OCI-LY7 (cell line): ENCODE measurements around the gene CCNF. TPM values are rescaled to one million over a fixed set of nuclear protein-coding genes. Genes with fewer than 3 reads are reported as not detected.

Experiments used
- BruUV-seq: library from RNA; stranded (reverse); fragments of 400-500 nt; replicated peaks from 2 replicates; lab custom pipeline; 2021; lab: Mats Ljungman, UMichigan
- CTCF ChIA-PET: fragments of 300-600 bp; sonication (Branson Sonifier 250); formaldehyde crosslinking; loops from one replicate; lab custom pipeline; 2022; ENCODE audit warnings: antibody characterized with exemption; ENCODE audit not compliant: unreplicated experiment; lab: Charles Lee
- POLR2A ChIA-PET: fragments of 300-600 bp; sonication (Branson Sonifier 250); formaldehyde crosslinking; loops from one replicate; lab custom pipeline; 2022; ENCODE audit warnings: antibody characterized with exemption; lab: Charles Lee
- DNase-seq: peaks from one replicate; pipeline ENCODE4 v3.0.0-alpha.2; 2015; ENCODE audit warnings: low spot score
- H2AFZ ChIP-seq: fragments of 200-600 bp; sonication (generic), shearing (Covaris generic); 2 replicates; pipeline ENCODE4 v1.6.1; 2014; ENCODE audit warnings: mild to moderate bottlenecking, antibody characterized with exemption, low read length, moderate library complexity
- H3K27ac ChIP-seq: fragments of 200-600 bp; sonication (generic); 2 replicates; pipeline ENCODE4 v1.5.1; 2014; ENCODE audit warnings: mixed run types, low read depth, mild to moderate bottlenecking, moderate library complexity, low read length, inconsistent platforms; ENCODE audit not compliant: poor library complexity, severe bottlenecking
- H3K36me3 ChIP-seq: fragments of 200-600 bp; sonication (generic); 2 replicates; pipeline ENCODE4 v1.6.1; 2014; ENCODE audit warnings: mild to moderate bottlenecking, antibody characterized with exemption, low read length, moderate library complexity, mixed read lengths; ENCODE audit not compliant: insufficient read depth
- H3K4me1 ChIP-seq: fragments of 200-600 bp; sonication (generic); 2 replicates; pipeline ENCODE4 v1.5.1; 2014; ENCODE audit warnings: mild to moderate bottlenecking, low read length; ENCODE audit not compliant: insufficient read depth, poor library complexity, severe bottlenecking
- H3K4me2 ChIP-seq: fragments of 200-600 bp; sonication (generic); 2 replicates; pipeline ENCODE4 v1.6.1; 2014; ENCODE audit warnings: mild to moderate bottlenecking, low read length
- H3K4me3 ChIP-seq: fragments of 200-600 bp; sonication (generic); 2 replicates; pipeline ENCODE4 v1.5.1; 2014; ENCODE audit warnings: mild to moderate bottlenecking, low read depth, low read length; ENCODE audit not compliant: poor library complexity, severe bottlenecking
- H3K79me2 ChIP-seq: fragments of 200-600 bp; sonication (generic); 2 replicates; pipeline ENCODE4 v1.6.1; 2016; ENCODE audit warnings: low read depth, mild to moderate bottlenecking, low read length, moderate library complexity, mixed read lengths; ENCODE audit not compliant: insufficient read depth
- H3K9me2 ChIP-seq: fragments of 200-600 bp; sonication (generic); 2 replicates; pipeline ENCODE4 v1.6.1; 2016; ENCODE audit warnings: mild to moderate bottlenecking, low read length, mixed read lengths; ENCODE audit not compliant: insufficient read depth
- H3K9me3 ChIP-seq: fragments of 200-600 bp; sonication (generic); 2 replicates; pipeline ENCODE4 v1.6.1; 2014; ENCODE audit warnings: mild to moderate bottlenecking, mixed run types, low read length, mixed read lengths
- H4K20me1 ChIP-seq: fragments of 200-600 bp; sonication (generic); 2 replicates; pipeline ENCODE4 v1.6.1; 2014; ENCODE audit warnings: mild to moderate bottlenecking, antibody characterized with exemption, low read length, moderate library complexity, mixed read lengths; ENCODE audit not compliant: insufficient read depth
- EZH2phosphoT487 ChIP-seq: fragments of 200-600 bp; sonication (generic); IDR thresholded peaks from 2 replicates; pipeline ENCODE4 v1.6.1; 2018; ENCODE audit warnings: low read depth, borderline replicate concordance, mild to moderate bottlenecking, mixed run types, antibody characterized with exemption, low read length, moderate library complexity, mixed read lengths
- intact Hi-C: fragments of 100-400 bp; cut with micrococcal nuclease; formaldehyde crosslinking; loops from one replicate; pipeline ENCODE4 v1.10.0; 2022; ENCODE audit not compliant: unreplicated experiment
- total RNA-seq, 2 experiments: library from RNA; depleted of rRNA in 1 of 2; stranded (reverse); fragments of >200 nt in 1 of 2; shearing (Covaris generic) in 1 of 2; gene quantifications; 2 replicates each; pipeline ENCODE4 v1.2.3, GENCODE V29; 2014 to 2022
- TF ChIP-seq, protein P1 (sequence below): fragments of 200-600 bp; sonication (generic); conservative IDR thresholded peaks from 2 replicates; pipeline ENCODE4 v1.5.1; 2014; ENCODE audit warnings: mild to moderate bottlenecking, antibody characterized with exemption, low read length, moderate library complexity, mixed read lengths

The CCNF gene
- total RNA-seq, 2 experiments from 2014 or later: 82.1 to 83.3 TPM

DNA sequence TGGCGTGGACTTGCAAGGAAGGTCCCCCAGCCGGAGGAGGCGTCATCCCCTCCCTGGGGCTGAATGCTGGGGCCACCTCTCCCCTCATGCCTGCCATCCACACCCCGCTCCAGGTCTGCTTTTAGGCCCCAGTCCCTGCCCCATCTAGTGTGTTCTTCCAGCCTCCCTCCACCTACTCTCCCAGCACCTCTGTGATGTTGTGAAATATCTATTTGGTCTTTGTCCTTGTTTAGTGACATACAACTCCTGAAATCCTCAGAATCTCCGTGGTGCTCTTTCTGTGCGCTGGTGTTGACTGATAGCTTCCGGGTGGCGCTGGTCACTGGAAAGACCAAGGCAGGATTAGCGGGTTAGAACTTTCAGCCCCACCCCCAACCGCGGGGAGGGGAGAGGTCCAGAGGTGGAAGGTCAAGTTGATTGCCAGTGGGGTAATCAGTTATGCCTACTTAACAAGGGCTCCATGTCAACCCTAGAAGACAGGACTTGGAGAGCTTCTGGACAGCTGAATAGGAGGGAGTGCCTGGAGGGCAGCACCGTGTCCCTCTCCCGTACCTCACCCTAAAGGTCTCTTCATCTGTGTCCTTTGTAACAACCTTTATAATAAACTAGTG lies 55.8 kb downstream of the CCNF start:
- BruUV-seq: no TSS peak
- peaks cover 10% of the 10 kb centered on the region; the same call in 1 of the 2 replicates for H3K36me3 ChIP-seq
- no peak for DNase-seq
- no peak overlapping the region for H3K4me3 ChIP-seq
- peaks cover 6% of the 10 kb centered on the region for H3K4me1 ChIP-seq
- no peaks in the 10 kb centered on the region for H4K20me1 ChIP-seq
- H3K4me2 ChIP-seq: no peak overlapping the region
- no peak overlapping the region for H2AFZ ChIP-seq
- 0 out of 2 replicates have a peak, but pooled peaks cover 4% of the 10 kb centered on the region for H3K79me2 ChIP-seq
- ChIA-PET CTCF (no interaction called here), POLR2A (no interaction called here)
- H3K9me2 ChIP-seq: no peaks in the 10 kb centered on the region
- no peak overlapping the region for H3K27ac ChIP-seq
- TF ChIP-seq, protein P1, sequence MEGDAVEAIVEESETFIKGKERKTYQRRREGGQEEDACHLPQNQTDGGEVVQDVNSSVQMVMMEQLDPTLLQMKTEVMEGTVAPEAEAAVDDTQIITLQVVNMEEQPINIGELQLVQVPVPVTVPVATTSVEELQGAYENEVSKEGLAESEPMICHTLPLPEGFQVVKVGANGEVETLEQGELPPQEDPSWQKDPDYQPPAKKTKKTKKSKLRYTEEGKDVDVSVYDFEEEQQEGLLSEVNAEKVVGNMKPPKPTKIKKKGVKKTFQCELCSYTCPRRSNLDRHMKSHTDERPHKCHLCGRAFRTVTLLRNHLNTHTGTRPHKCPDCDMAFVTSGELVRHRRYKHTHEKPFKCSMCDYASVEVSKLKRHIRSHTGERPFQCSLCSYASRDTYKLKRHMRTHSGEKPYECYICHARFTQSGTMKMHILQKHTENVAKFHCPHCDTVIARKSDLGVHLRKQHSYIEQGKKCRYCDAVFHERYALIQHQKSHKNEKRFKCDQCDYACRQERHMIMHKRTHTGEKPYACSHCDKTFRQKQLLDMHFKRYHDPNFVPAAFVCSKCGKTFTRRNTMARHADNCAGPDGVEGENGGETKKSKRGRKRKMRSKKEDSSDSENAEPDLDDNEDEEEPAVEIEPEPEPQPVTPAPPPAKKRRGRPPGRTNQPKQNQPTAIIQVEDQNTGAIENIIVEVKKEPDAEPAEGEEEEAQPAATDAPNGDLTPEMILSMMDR: no peak
- H3K9me3 ChIP-seq: no peaks in the 10 kb centered on the region
- intact Hi-C loops: loop anchor here (5.0 kb wide), 1 partner anchor 148 kb away; no protein-coding TSS in a partner anchor

DNA sequence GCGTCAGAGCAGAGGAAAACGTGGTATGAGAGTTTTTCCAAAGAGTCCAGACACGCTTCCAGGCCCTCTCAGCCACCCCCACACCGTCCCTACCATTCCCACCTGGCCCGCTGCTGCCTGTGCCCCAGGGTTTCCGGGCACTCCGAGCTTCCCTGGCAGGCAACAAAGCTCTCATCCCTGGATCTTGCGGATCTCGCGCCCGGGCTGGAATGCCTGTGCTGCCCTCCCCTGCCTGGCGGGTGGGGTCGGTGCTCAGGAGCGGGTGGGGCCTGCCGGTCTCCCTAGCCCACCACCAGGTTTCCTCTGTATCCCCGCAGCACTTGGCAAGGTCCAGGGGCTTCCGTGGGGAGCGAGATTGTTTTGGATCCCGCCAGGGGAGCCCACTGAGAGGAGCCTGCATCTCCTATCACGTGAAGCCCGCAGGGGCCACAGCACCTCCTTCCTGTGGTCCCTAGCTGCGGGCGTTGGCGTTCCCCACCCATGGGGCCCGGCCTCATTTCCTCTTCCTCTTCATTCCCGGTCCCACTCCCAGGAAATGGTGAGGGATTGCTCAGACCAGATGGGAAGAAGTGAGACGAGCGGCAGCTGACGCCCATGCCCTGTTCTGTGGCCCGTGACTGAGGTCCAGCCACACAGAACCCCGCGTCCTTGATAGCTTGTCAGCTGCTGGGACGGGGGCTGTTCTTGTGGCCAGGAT lies 56.7 kb downstream of the CCNF start:
- Histone ChIP-seq H4K20me1 (no peaks in the 10 kb centered on the region), H3K4me1 (peaks cover 6% of the 10 kb centered on the region), H3K27ac (no peak overlapping the region), H3K4me2 (no peak overlapping the region), H2AFZ (no peak overlapping the region), H3K9me2 (no peaks in the 10 kb centered on the region), H3K4me3 (no peak overlapping the region), H3K36me3 (peaks cover 19% of the 10 kb centered on the region; the same call in 1 of the 2 replicates), H3K9me3 (no peaks in the 10 kb centered on the region), H3K79me2 (no peaks in the 10 kb centered on the region)
- TF ChIP-seq EZH2phosphoT487: no peak
- TF ChIP-seq, protein P1: no peak
- ChIA-PET POLR2A (no interaction called here), CTCF (no interaction called here)
- BruUV-seq: no TSS peak
- intact Hi-C loops: loop anchor here (5.0 kb wide), 1 partner anchor 149 kb away; no protein-coding TSS in a partner anchor
- no peak for DNase-seq
